Renal cortical epithelial cell (primary cell): Measurements from ENCODE around the gene TPRX1. TPM values are rescaled to one million over a fixed set of nuclear protein-coding genes. Genes with fewer than 3 reads are reported as not detected.
"Not testable (repeated sequence)": the region's sequence is repeated elsewhere in the genome, so short reads cannot be mapped to it uniquely, and the experiment has no call there.

Experiments used
- DNase-seq: peaks from one replicate; pipeline ENCODE4 v3.0.0-alpha.2; 2011; ENCODE audit warnings: low read depth
- total RNA-seq: library from RNA; depleted of rRNA; stranded (reverse); fragments of >200 nt; gene quantifications from 2 replicates; pipeline ENCODE4 v1.2.3, GENCODE V29; 2014

TPRX1 gene, protein sequence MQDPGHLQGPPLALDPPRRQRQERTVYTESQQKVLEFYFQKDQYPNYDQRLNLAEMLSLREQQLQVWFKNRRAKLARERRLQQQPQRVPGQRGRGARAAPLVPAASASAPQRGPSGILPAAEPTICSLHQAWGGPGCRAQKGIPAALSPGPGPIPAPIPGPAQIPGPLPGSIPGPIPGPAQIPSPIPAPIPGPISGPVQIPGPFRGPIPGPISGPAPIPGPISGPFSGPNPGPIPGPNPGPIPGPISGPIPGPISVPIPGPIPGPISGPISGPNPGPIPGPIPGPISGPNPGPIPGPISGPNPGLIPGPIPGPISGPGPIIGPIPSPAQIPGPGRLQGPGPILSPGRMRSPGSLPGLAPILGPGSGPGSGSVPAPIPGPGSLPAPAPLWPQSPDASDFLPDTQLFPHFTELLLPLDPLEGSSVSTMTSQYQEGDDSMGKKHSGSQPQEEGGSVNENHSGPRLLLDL
- not detected in 2 replicates for total RNA-seq

DNA sequence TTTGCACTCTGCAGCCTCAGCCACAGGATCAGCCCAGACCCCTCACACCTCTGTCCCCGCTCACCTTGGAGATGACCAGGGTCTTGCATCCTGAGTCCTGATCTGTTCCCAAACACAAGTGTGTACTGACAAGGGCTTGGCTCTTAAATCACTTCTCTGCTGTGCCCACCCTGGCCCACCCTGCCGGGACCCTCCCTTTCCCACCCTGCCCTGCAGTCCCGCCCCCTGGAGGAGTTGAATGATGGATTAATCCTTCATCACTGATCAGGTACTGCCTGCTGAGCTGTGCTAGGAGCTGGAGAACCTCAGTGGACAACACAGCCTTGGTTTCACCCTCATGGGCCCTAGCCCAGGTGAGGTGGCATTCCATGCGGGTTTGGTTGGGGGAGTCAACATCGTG, at the start of gene TPRX1:
TSS of gene TPRX1 (minus strand) at position 101 of the 400 bp plus-strand sequence. CDS start at position 89, 12 bp downstream.
- DNase-seq, result not testable (repeated sequence)

DNA sequence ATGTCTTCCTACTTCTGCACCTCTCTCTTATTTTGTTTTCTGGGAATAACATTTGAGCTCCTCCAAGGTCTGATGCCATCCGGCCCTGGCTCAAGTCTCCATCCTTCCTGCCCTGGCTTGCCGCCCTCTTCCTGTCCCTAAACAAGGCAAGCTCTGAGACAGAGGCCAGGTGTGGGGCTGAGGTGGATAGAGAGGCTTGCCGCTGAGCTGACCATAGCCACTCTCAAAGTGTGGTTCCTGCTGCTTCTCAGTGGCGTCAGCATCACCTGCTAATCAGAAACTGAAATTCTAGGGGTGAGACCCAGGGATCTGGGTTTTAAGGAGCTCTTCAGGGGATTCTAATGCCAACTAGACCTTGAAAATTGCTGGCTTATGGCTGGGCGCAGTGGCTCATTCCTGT, 48.7 kb upstream of the TPRX1 start:
- no peak for DNase-seq

DNA sequence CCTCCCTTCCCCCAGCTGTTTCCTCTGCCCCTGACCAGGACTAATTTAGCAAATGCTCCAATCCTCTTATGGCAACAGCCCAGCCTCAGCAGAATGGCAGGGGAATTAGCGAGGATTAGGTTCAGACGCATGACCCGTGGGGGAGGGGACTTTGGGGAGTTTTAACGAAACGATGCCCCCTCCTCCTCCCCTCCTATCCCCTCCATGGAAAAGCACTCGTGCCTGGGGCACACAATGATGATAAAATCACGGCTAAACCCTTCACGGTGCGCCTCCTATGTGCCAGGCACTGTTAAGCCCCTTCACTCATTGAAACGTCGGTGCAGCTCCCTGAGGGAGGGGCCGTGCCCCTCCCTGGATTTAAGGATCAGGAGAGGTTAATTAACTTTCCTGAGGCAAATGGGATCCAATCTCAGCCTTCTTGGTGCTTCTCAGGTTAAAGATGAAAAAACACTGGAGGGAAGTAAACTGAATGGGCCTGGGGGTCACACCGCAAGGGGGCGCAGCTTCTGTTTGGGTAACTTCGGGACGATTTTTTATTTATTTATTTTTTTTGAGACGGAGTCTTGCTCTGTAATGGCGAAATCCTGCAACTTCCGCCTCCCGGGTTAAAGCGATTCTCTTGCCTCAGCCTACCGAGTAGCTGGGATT, 44.6 kb upstream of the TPRX1 start:
- DNase-seq, result no peak

DNA sequence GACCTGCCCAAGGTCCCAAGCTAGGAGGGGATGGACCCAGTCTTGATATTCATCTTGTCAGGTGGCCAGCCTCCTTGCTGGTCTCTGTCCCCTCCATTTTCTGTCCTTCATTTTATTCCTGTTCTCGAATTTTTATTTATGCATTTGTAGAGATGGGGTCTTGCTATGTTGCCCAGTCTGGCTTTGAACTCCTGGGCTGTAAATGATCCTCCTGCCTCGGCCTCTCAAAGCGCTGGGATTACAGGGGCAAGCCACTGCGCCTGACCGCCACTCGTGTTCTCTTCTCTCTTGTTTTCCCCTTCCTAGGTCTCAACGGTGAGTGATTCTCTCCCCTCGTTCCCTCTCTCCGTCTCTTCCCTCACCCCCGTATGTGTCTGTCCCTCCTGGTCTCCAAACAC, 44.1 kb upstream of the TPRX1 start:
- DNase-seq, result no peak

DNA sequence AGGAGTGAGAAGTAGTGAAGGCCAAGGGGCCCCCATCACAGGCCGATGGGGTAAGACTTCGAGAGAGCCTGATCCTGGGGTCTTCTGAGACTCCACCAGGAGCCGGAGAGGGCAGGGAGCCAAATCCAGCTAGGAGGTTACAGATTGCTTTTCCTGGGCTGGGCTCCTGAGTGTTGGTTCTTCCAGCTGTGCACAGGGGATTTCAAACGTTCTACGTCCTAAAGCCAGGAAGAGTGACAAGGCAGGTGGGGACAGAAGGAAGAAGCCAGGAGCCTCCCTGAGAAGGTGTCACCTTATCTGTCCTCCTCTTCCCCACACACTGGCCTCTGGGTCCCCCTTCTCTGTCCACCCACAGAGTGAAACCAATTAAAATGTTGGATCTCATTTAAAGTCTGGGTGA, 38.6 kb upstream of the TPRX1 start:
- DNase-seq, result no peak

DNA sequence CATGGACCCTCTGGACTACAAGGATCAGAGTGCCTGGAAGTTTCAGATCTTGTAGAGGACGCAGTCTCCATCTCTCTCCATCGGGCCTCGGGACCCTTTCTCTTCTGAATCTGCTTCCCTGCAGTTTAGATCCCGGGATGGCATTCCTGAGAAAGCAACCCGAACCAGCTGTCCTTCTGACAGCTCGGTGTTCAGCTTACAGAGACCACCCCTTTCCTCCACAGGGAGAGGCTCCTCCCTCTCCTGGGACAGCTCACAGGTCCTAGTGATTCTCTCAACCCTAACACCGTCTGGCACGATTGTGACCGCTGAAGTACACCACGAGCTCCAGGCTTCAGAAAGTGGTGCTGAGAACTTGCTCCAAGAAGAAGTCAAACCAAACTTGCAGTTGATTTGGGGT, 35.6 kb upstream of the TPRX1 start:
- no peak for DNase-seq

DNA sequence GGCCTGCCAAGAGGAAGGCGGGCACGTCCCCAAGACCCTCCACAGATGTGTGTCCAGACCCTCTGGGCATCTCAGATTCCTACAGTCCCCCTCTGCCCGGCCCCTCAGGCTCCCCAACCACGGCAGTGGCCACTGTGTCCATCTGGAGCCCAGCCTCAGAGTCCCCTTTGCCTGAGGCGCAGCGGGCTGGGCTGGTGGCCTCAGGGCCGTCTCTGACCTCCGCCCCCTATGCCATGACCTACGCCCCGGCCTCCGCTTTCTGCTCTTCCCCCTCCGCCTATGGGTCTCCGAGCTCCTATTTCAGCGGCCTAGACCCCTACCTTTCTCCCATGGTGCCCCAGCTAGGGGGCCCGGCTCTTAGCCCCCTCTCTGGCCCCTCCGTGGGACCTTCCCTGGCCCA, 35.1 kb upstream of the TPRX1 start:
- no peak for DNase-seq

DNA sequence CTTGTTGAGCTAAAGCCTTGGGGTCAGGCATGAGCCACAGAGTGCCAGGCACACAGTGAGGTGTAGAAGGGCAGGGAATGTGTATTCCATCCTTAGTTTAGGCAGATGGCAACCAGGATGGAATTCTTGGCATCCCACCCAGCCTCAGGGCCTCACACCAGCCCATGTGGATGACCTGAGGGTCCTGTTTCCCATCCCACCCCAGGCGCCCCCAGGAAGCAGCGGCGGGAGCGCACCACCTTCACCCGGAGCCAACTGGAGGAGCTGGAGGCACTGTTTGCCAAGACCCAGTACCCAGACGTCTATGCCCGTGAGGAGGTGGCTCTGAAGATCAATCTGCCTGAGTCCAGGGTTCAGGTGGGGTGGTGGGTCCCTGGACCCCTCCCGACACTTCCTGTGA, 31.7 kb upstream of the TPRX1 start:
- DNase-seq, result no peak

DNA sequence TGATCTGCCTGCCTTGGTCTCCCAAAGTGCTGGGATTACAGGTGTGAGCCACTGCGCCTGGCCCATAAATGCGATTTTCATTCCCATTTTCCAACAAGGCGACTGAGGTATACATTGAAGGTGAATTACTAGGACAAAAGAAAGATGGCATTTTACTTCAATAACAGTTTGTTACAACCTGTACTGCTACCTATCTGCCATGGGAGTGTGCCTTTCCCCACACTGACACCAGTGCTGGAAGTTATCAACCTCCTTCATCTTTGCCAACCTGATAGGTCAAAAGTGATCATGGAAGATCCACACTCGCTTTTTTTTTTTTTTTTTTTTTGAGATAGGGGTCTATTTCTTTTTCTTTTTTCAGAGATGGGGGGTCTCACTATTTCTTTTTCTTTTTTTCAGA, 28.4 kb upstream of the TPRX1 start:
- DNase-seq, result no peak

DNA sequence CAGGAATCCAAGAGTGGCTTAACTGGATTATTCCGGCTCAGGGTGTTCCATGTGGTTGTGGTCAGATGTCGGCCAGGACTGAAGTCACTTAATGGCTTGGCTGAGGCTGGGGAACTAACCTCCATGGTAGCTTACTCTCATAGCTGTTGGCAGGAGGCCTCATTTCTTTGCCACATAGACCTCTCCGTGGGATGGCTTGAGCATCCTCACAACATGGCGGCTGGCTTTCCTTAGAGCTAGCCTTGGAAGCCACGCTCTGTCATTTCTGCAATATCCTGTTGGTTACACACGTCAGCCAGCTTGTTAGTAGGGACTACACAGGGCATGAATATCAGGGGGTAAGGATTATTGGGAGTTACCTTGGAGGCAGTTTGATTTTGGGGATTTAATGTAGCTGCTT, 22.4 kb upstream of the TPRX1 start:
- DNase-seq, result no peak

DNA sequence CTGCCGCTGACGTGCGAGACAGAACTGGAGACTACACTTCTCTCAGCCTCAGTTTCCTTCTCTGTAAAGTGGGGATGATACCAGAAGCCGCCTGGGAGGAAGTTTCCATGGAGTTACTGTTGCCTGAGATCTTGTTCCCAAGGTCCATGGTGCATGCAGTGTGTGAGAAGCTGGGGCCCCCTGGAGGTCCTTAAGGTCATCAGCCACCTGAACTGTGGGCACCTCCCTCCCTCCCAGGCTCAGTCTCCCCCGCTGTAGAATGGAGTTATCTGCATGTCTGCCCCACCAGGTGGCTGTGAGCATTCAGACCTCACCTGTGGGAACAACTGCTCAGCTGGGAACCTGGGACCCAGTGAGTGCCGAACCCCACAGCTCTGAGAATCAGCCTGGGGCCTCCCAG, 20.0 kb upstream of the TPRX1 start:
- no peak for DNase-seq

DNA sequence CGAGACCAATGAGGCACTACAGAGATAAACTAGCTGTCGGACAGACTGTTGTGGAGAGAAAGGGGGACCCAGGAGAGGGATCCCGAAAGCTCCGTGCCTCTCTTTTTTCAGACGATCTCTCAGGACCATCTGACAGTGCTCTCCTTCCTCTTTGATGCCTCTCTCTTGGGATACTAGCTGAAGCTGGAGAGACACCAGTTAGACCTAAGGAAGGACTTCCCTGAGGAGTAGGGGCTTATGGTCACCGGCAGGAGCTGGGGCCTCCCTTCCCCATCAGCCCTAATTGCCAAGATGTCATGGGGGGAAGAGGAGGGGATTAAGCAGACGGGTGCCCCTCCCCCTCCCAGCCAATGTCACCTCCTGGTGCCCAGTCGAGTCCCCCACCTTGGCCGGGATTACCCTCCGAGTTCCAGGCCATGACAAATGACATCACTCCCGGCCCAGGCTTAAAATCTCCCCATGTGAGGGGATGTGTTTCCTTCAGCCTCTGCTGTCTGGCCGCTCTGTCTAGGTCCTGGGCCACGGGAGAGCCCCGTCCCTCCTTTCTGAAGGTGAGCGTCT, 17.2 kb upstream of the TPRX1 start, which contains the start of gene CRX:
TSS of gene CRX (plus strand) at position 478 of the 561 bp plus-strand sequence. CDS start 12,507 bp downstream, outside the sequence.
- DNase-seq, result no peak

DNA sequence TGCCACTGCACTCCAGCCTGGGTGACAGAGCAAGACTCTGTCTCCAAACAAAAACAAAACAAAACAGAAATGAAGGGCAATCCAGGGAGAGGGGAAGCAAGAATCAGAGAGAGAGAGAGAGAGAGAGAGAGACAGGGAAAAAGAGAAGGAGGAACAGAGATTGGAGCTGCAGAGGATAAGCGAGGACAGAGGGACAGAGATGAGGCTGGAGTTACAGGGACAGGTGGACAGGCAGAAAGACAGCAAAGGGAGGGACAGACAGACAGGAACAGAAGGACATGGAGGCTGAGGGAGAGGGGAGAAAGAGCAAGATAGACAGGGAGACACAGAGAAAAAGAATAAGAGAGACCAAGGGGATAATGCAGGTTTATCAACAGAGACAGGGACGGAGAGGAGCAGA, 16.1 kb upstream of the TPRX1 start:
- DNase-seq, result no peak

DNA sequence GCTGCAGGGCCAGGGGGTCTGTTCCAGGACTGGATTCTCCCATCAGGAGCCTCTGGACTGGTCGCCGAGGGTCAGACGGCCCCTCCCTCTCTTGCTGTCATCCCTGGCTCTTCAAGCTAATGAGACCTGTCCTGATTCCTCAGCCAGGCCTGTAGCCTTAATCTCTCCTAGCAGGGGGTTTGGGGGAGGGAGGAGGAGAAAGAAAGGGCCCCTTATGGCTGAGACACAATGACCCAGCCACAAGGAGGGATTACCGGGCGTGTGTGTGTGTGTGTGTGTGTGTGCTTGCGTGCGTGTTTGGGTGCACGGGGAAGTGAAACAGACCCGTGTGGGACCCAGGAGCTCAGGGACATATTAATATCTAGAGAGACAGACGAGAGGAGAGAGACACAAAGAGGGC, 15.5 kb upstream of the TPRX1 start:
- DNase-seq, result no peak

DNA sequence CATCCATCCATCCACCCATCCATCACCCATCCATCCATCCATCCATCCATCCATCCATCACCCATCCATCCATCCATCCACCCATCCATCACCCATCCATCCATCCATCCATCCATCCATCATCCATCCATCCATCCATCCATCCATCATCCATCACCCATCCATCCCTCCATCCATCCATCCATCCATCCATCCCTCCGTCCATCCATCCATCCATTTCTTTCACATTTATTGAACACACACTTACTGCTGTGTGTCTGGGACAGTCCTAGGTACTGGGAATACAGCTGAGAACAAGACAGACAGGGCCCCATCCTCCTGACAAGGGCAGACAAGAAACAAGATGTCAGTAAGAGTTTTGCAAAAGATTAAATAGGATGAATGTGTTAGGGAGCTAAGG, 13.9 kb upstream of the TPRX1 start:
- not testable (repeated sequence) for DNase-seq

DNA sequence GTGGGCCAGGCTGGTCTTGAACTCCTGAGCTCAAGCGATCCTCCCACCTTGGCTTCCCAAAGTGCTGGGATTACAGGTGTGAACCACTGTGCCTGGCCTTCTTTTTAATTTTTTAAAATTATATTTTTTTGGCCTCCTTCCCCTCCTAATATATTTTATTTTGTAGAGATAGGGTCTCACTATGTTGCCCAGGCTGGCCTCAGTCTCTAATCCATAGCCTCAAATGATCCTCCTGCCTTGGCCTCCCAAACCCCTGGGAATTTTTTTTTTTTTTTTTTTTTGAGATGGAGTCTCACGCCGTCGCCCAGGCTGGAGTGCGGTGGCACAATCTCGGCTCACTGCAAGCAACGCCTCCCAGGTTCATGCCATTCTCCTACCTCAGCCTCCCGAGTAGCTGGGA, 11.9 kb upstream of the TPRX1 start:
- DNase-seq, result not testable (repeated sequence)

DNA sequence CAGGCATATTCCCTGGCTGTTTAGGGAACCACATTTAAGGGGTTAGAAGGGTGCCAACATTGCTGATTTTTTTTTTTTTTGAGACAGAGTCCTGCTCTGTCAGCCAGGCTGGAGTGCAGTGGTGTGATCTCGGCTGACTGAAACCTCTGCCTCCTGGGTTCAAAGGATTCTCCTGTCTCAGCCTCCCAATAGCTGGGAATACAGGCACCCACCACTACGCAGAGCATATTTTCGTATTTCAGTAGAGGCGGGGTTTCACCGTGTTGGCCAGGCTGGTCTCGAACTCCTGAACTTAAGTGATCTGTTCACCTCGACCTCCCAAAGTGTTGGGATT, 9.6 kb upstream of the TPRX1 start:
- DNase-seq, result no peak

DNA sequence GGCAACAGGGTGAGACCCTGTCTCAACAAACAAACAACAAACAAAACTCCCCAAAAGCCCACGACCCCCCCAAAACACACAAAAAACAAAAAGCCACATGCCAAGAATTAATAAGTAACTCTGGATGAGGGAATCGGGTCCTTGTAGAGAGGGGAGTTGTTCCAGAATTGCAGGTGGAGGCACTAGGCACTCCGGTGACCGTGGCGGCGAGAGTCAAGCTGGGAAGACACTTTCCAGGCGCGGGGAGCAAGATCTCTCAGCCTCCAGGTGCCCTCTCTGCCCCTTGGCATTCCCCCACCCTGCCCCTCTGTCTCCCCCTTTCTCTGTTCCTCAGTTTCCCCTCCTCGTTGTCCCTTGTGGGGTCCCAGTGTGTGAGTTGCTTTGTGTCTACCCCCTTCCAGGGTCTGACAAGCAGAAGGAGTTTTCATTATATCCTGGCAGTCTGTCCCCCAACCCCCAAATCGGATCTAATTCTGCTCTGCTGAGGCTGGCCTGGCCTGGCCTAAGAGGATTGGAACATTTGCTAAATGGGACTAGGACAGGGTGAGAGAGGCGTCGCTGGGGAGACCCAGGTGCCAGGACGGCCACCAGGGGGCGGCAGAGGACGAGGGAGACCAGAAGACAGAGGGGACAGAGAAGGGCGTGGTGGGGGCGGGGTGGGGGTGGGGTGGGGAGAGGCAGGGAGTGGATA, 9.1 kb upstream of the TPRX1 start:
- no peak for DNase-seq

DNA sequence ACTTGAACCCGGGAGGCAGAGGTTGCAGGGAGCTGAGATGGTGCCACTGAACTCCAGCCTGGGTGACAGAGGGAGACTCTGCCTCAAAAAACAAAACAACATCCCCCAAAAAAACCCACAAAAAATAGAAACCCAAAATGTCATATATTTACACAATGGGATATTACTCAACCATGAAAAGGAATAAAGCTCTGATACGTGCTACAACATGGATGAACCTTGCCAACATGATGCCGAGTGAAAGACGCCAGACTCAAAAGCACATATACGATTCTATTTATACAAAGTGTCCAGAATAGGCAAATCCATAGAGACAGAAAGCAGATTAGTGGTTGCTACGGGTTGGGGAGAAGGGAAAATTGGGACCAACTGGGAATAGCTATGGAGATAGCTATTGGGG, 2.1 kb upstream of the TPRX1 start:
- DNase-seq, result no peak

DNA sequence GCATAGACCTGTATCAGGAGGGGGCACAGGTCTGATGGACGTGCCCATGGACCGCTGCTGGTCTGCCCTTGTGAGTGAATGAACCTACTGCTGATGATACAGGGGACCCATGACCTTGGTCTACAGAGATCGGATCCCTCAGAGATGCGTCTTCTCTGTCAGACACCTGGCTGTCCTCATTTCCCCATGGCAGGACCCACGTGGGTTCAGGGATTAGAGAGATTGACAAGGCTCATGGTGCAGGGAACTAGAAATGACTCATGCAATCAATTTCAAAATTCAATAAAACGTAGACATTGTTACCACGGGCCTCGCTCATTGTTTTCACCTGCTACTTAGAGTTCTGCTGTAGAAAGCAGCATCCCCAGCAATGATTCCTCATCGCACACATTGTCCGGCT, 962 bp upstream of the TPRX1 start:
- no peak for DNase-seq

DNA sequence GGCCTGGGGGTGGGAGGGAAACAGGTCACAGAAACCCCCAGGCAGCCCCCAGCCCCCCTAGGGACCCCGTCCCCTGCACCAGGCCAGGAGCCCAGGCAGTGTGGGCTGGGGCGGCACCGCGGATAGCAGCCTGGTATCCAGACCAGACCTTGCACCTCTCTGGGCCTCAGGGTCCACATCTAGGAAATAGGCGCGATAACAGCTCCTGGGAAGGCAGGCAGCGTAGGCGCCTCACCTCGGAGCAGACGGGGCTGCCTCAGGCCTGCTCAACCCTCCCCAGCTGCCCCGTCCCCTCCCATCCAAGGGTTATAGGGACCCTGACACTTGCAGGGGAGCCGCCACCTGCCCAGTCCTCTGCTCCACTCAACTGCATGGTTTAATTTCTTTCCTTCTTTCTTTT, 680 bp downstream of the TPRX1 start:
- not testable (repeated sequence) for DNase-seq

DNA sequence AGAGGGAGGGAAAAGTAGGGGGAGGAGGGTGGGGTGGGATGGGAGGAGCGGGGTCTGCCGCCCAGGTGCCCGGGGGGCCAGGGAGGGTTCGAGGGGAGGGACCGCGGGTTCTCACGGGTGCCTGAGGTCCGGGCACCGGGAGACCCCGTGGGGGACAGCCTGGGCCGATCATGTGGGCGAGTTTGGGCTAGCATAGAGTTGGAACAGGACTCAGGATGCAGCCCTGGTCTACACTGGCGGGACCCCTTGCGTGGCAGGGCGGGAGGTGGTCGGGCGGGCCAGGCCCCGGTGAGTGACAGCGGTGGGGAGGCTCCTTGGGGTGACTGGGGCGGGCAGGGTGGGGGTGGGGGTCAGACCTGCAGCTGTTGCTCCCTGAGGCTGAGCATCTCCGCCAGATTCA, 1.2 kb downstream of the TPRX1 start:
- DNase-seq, result not testable (repeated sequence)
